Cortex of kidney (tissue), 1 donor: ENCODE results near the gene CTXND2.
"Not testable (repeated sequence)": the region's sequence is repeated elsewhere in the genome, so short reads cannot be mapped to it uniquely, and the experiment has no call there.

Source experiments
- DNase-seq: peaks from one replicate; lab custom pipeline; 2025; lab: John Stamatoyannopoulos, UW

Gene CTXND2

DNA sequence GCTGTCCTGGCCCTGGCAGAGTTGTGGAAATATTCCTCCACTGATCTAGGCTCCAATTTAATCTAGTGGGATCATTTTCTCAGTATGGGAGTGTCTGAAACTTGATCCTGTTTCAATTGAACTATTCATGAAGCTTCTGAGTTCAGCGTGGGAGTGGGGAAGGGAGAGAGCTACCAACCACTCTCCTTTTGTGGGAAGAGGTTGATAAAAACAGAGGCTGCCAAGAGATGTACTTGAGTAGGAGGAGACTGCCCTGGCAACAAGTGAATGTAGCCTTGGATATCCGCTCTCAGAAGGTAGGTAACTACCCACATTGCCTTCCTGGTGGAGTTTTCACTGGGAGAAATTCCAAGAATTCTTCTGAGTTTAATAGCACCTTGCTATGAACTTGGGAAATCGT is at the start of gene CTXND2:
CTXND2 (plus strand) TSS at position 119 of the 400 bp plus-strand sequence. CDS start 25,179 bp downstream, outside the sequence.
- DNase-seq: no peak

DNA sequence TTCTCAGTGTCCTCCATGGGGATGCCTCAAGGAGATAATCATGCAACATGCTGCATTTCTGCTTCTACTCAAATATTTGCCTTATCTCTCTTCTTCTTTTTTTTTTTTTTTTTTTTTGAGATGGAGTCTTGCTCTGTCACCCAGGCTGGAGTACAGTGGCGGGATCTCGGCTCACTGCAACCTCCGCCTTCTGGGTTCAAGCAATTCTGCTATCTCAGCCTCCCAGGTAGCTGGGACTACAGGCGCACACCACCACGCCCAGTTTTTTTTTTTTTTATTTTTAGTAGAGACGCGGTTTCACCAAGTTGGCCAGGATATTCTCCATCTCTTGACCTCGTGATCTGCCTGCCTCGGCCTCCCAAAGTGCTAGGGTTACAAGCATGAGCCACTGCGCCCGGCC is 46.1 kb upstream of the CTXND2 start:
- not testable (repeated sequence) for DNase-seq

GRCh38 chr1:150841626-150842025 is 45.3 kb upstream of the CTXND2 start:
- DNase-seq: no peak

DNA sequence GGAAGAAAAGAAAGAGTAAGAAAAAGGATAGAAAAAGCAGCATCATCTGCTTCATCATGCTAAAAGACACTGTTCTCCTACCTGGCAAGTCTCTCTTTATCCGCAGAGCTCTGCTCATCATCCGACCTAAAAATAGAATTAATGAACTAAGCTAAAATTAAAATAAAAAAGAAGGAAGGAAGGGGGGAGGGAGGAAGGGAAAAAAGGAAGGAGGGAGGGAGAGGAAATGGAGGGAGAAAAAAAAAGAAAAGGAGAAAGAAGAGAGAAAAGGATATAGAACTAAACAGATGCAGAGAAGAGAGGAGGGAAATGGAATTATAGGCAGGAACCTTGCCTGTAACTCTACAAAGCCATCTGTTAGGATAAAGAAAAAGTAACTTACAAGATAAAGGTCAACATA is 44.6 kb upstream of the CTXND2 start:
- DNase-seq: no peak

DNA sequence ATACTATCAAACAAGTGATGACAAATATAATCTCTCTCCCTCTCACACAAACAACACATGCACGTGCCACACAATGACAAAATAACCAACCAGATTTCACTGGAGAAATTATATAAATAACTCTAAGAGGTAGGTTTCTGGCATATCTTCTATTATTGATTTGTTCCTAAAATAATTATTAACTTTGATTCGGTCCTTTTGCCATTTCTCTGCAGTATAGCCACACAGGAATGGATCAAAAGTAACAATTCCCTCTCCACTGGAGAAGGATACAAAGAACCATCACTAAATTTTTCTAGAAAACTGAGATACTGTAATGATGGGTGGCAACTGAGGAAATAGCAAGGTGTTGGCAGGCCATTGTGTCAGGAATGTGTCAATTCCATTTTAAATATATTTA is 44.0 kb upstream of the CTXND2 start:
- no peak for DNase-seq

DNA sequence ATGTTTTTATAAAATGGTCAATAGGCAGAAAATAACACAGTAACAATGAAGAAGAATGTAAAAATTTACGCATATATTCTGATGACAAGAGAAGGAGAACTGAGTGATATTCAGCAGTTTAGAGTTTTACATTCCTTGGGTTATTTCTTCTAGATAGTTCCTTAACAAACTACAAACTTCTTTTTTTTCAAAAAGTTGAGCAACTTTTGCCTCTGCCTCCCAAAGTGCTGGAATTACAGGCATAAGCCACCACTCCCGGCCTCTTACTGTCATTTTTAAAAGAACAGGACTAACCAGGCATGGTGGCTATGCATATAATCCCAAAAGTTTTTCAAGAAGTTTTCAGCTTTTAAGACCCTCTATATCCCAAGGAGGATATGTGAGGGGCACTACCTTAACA is 43.5 kb upstream of the CTXND2 start:
- no peak for DNase-seq

GRCh38 chr1:150846473-150847146 is 40.3 kb upstream of the CTXND2 start:
- DNase-seq: no peak

DNA sequence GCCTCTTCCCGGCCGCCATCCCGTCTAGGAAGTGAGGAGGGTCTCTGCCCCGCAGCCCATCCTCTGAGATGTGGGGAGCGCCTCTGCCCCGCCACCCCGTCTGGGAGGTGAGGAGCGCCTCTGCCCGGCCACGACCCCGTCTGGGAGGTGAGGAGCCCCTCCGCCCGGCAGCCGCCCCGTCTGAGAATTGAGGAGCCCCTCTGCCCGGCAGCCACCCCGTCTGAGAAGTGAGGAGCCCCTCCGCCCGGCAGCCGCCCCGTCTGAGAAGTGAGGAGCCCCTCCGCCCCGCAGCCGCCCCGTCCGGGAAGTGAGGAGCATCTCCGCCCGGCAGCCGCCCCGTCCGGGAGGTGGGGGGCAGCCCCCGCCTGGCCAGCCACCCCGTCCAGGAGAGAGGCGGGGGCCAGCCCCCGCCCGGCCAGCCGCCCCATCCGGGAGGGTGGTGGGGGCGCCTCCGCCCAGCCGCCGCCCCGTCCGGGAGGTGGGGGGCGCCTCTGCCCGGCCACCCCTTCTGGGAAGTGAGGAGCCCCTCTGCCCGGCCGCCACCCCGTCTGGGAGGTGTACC is 36.1 kb upstream of the CTXND2 start:
- not testable (repeated sequence) for DNase-seq

DNA sequence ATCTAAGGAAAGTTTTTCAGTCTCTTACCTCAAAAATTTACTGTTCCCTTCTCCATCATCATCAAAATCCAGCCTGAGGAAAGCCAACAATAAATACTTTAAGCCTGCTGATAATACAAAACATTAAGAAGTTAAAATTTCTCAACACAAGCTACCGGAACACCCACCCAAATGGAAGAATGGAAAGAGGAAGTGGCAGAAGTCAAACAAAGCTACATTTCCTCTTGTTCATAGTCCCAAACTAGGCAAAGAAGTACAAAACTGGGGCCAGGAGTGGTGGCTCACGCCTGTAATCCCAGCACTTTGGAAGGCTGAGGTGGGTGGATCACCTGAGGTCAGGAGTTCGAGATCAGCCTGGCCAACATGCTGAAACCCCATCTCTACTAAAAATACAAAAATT is 34.2 kb upstream of the CTXND2 start:
- not testable (repeated sequence) for DNase-seq

DNA sequence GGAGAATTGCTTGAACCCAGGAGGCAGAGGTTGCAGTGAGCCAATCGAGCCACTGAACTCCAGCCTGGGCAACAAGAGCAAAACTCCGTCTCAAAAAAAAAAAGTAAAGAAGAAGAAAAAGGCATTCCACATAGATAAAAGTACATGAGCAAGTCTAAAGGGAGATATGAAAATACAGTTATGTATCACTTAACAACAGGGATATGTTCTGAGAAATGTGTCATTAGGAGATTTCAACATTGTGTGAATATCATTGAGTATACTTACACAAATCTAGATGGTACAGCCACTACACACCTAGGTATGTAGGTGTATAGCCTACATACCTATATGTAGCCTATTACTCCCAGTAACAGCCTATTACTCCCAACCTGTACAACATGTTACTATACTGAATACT is 23.2 kb upstream of the CTXND2 start:
- DNase-seq: no peak

DNA sequence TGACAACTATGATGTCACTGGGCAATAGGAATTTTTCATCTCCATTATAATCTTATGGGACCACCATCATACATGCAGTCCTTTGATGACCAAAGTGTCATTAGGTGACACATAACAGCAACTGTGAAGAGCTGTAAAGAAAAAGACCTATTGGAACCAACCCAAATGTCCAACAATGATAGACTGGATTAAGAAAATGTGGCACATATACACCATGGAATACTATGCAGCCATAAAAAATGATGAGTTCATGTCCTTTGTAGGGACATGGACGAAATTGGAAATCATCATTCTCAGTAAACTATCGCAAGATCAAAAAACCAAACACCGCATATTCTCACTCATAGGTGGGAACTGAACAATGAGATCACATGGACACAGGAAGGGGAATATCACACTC is 22.7 kb upstream of the CTXND2 start:
- DNase-seq: not testable (repeated sequence)

DNA sequence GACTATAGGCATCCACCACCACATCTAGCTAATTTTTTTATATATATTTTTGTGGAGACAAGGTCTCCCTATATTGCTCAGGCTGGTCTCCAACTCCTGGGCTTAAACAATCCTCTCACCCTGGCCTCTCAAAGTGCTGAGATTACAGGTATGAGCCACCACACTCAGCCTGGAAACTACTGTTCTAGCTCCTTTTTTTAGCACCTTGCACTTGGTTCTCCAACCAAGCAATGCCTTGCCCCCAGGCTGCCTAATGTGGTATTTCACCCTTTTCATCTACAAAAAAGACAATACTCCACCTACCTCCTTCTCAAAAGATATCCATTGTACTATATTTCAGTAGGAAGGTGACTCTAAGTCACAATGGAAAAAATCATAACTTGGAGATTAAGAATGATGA is 17.3 kb upstream of the CTXND2 start:
- DNase-seq: no peak

GRCh38 chr1:150872572-150872971 is 14.4 kb upstream of the CTXND2 start:
- DNase-seq: no peak

- no peak for DNase-seq
Measured at GRCh38 chr1:150873521-150873920, 13.4 kb upstream of the CTXND2 start.

DNA sequence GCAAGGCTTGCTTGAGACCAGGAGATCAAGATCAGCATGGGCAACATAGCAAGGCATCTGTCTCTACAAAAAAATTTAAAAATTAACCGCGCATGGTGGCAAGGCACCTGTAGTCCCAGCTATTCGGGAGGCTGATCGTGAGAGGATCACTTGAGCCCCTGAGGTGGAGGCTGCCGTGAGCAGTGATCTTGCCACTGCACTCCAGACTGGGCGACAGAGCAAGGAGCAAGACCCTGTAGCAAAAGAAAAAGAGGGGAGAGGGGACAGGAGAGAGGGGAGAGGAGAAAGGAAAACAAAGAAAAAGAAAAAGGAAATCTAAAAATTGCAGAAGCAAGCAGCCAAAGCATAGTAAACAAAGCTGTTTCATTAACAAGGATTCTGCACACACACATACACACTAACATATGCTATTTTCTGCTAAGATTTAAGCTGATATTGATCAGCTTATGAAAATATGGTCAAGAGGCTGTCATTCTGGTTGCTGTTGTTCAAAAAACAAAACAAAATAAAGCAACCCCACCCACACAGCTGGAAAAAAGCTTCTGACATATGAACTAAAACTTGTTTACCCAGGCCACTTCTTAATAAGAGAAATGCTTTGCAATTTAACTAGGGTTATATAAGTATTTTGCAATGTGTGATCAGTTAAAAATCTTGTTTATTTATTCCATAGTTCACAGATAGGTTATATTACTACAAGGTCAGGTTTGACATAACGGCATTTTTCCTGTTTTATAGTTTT is 12.3 kb upstream of the CTXND2 start:
- DNase-seq: no peak

DNA sequence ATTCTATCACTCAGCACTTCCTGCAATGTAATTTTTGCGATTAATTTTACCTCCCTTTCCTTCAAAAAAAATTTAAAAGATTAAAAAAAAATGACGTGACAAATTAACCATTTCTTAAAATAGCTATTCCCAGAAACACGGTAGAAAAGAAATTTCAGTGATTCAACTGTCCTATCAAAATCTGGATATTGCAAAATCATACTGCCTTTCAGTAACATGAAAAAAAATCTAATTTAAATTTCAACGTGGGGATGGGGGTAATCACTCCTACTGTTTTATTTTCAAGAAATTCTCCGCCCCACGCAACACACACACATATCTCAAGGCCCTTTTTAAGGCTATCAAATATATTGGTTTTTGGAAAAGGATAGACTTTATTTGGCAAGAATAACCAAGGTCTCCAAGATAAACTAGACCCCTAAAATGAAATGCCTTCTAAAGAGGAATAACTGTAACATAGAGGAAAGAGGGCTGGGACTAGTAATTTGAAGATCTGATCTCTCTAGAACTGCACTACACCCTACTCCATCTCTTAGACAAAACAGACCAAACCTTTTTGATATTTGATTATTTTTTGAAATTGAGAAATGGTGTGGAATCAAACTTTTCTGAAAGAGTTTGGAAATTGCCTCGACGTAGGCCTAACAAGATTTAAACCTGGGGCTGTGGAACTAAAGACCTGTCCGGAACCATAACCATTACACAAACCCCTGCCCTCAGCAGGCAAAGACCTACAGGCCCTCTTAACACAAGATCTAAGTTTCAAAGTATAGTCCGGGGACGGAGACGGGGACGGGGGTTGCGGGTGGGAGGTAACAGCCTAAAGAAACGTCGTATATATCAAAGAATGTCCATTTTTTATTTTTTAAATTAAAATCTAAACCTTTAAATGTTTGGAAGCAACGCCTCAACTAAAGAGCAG is 11.5 kb upstream of the CTXND2 start:
- no peak for DNase-seq

GRCh38 chr1:150876119-150876454 is 10.8 kb upstream of the CTXND2 start:
- DNase-seq: no peak

GRCh38 chr1:150878931-150879330 is 8.0 kb upstream of the CTXND2 start:
- not testable (repeated sequence) for DNase-seq

DNA sequence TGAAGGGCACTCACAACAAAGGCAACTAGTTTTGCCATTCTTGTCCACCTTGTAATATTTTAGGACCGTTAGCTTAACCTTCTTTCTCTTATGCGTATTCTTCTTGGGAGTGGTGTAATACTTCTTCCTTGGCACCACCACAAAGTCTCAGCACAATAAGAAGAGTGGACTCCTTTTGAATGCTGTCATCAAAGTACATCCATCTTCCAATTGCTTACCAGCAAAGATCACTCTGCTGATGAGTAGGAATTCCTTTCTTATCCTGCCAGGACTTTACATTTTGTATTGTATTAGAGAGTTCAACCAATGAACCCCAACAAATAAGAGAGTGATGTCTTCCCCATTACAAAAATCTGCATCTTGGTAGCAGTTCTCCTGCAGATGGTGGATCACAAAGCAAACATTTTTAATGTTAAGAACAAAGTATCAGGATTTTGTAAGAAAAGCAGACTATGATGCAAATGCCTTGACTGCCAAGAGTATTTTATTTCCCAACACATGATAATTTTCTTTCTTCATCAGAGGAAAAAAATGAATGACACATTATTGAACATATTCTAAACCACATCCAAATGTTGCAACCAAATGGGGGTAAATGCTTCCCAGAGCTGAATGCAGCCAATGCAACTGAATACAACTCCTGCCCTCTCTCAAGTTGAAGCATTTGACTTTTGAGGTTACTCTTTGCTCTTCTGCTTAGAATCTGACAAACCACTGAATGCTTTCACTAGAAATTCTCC is 5.4 kb upstream of the CTXND2 start:
- no peak for DNase-seq

DNA sequence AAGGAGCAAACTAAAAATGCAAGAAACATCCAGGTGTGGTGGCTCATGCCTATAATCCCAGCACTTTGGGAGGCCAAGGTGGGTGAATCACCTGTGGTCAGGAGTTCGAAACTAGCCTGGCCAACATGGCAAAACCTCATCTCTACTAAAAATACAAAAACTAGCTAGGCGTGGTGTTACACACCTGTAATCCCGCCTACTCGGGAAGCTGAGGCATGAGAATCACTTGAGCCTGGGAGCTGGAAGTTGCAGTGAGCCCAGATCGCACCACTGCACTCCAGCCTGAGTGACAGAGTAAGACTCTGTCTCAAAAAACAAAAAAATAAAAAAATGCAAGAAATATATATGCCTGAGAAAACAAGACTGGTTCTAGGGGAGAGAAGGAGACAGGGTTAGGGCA is 3.8 kb upstream of the CTXND2 start:
- not testable (repeated sequence) for DNase-seq

GRCh38 chr1:150888727-150889126 is 1.8 kb downstream of the CTXND2 start:
- DNase-seq: no peak

GRCh38 chr1:150890033-150890416 is 3.1 kb downstream of the CTXND2 start:
- DNase-seq: no peak
